ENCODE measurements around the gene ANXA10. TPM values are rescaled to one million over a fixed set of nuclear protein-coding genes. Genes with fewer than 3 reads are reported as not detected.
A peak's percentile ranks its signal among the peaks of the same experiment; 100 is the strongest.
"Not testable (repeated sequence)": the region's sequence is repeated elsewhere in the genome, so short reads cannot be mapped to it uniquely, and the experiment has no call there.

ANXA10 gene
- total RNA-seq, 3 donors from 2014 or later: 0.34 TPM; not detected in 2

- intact Hi-C loops (cut with DNase I, micrococcal nuclease): no loop called here
- H3K9me3 ChIP-seq: peaks cover 19% of the 10 kb centered on the region
- H3K36me3 ChIP-seq (ENCODE audit: low read depth): no peaks in the 10 kb centered on the region
- no peak overlapping the region for H3K4me3 ChIP-seq
- peaks cover 7% of the 10 kb centered on the region for H3K4me1 ChIP-seq (ENCODE audit: low read depth)
- DNase-seq: no peak
- ATAC-seq: peak; percentile 68
- TF ChIP-seq, protein P1, sequence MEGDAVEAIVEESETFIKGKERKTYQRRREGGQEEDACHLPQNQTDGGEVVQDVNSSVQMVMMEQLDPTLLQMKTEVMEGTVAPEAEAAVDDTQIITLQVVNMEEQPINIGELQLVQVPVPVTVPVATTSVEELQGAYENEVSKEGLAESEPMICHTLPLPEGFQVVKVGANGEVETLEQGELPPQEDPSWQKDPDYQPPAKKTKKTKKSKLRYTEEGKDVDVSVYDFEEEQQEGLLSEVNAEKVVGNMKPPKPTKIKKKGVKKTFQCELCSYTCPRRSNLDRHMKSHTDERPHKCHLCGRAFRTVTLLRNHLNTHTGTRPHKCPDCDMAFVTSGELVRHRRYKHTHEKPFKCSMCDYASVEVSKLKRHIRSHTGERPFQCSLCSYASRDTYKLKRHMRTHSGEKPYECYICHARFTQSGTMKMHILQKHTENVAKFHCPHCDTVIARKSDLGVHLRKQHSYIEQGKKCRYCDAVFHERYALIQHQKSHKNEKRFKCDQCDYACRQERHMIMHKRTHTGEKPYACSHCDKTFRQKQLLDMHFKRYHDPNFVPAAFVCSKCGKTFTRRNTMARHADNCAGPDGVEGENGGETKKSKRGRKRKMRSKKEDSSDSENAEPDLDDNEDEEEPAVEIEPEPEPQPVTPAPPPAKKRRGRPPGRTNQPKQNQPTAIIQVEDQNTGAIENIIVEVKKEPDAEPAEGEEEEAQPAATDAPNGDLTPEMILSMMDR (IDR thresholded peaks at IDR 0.05): no peak
Measured at GRCh38 chr4:168199260-168199957, 107.1 kb downstream of the ANXA10 start.

DNA sequence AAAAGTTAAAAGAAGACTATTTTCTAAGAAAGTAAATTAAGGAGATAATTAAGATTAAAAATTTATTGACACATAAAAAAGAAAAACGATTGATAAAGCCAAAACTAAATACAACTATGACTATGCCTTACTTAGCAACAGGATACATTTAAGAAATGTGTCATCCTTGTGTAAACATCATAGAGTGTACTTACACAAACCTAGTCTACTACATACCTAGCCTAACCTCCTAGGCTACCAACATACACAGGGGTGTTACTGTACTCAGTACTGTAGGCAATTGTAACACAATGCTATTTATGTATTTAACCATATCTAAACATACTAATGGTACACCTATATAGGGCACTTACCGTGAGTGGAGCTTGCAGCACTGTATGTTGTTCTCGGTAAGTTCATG lies 108.3 kb downstream of the ANXA10 start:
- H3K4me1 ChIP-seq (ENCODE audit: low read depth): peaks cover 7% of the 10 kb centered on the region
- H3K36me3 ChIP-seq (ENCODE audit: low read depth): no peaks in the 10 kb centered on the region
- H3K9me3 ChIP-seq: peaks cover 21% of the 10 kb centered on the region
- DNase-seq (no peak), ATAC-seq (peak; percentile 88)
- TF ChIP-seq, protein P1 (IDR thresholded peaks at IDR 0.05): no peak
- intact Hi-C loops (cut with DNase I, micrococcal nuclease): no loop called here
- no peak overlapping the region for H3K4me3 ChIP-seq

DNA sequence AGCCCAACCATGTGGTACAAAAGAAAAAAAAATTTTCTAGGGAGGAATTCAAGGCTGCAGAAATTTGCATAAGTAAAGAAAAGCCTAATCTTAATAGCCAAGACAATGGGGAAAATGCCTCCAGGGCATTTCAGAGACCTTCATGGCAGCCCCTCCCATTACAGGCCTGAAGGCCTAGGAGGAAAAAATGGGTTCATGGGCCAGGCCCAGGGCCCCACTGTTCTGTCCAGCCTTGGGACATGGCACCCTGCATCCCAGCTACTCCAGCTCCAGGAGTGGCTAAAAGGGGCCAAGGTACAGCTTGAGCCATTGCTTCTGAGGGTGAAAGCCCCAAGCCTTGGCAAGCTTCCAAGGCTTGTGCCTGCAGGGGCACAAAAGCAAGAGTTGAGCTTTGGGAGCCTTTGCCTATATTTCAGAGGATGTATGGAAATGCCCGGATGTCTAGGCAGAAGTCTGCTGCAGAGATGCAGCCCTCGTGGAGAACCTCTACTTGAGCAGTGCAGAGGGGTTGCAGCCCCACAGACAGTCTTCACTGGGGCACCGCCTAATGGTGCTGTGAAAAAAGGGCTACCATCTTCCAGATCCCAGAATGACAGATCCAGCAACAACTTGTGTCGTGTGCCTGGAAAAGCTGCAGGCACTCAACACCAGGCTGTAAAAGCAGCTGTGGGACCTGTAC lies 111.0 kb downstream of the ANXA10 start:
- H3K4me1 ChIP-seq (ENCODE audit: low read depth): peaks cover 7% of the 10 kb centered on the region
- TF ChIP-seq, protein P1 (IDR thresholded peaks at IDR 0.05): no peak
- H3K36me3 ChIP-seq (ENCODE audit: low read depth): no peaks in the 10 kb centered on the region
- no peak overlapping the region for H3K4me3 ChIP-seq
- peaks cover 21% of the 10 kb centered on the region for H3K9me3 ChIP-seq
- intact Hi-C loops (cut with DNase I, micrococcal nuclease): no loop called here
- ATAC-seq (no peak), DNase-seq (no peak)

GRCh38 chr4:168208957-168209614 lies 116.7 kb downstream of the ANXA10 start:
- no peaks in the 10 kb centered on the region for H3K36me3 ChIP-seq (ENCODE audit: low read depth)
- peaks cover 4% of the 10 kb centered on the region for H3K4me1 ChIP-seq (ENCODE audit: low read depth)
- H3K9me3 ChIP-seq: peaks cover 4% of the 10 kb centered on the region
- intact Hi-C loops (cut with DNase I, micrococcal nuclease): no loop called here
- DNase-seq (peak; percentile 46 to 61 (median 56)), ATAC-seq (peak; percentile 95)
- TF ChIP-seq, protein P1 (IDR thresholded peaks at IDR 0.05): no peak
- H3K4me3 ChIP-seq: no peak overlapping the region

DNA sequence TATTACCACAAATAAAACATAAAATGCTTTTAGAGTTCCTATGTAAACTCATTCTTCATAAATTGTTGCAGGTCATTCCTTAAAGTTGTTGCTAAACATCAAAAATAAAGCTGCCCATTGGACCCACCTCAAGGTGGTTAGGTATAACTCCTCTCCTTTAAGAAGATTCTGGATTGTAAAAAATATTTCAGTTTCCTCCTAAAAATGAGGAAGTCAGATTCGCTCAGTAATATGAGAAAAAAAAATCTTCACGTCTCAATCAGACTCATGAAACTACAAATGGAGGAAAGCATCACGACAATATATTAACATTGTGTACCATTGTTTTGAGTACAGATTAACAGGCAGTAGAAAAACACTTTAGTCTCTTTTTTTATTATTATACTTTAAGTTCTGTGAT lies 120.3 kb downstream of the ANXA10 start:
- DNase-seq (no peak), ATAC-seq (no peak)
- Histone ChIP-seq H3K4me3 (no peak overlapping the region), H3K36me3 (ENCODE audit: low read depth) (no peaks in the 10 kb centered on the region), H3K9me3 (no peaks in the 10 kb centered on the region), H3K4me1 (ENCODE audit: low read depth) (peaks cover 4% of the 10 kb centered on the region)
- intact Hi-C loops (cut with DNase I, micrococcal nuclease): no loop called here
- TF ChIP-seq, protein P1 (IDR thresholded peaks at IDR 0.05): no peak

GRCh38 chr4:168213511-168213910 lies 121.2 kb downstream of the ANXA10 start:
- H3K4me3 ChIP-seq; intact Hi-C loops (cut with DNase I, micrococcal nuclease); H3K9me3 ChIP-seq; H3K4me1 ChIP-seq (ENCODE audit: low read depth); DNase-seq; ATAC-seq; H3K36me3 ChIP-seq (ENCODE audit: low read depth): not testable (repeated sequence)
